H1 (cell line): Measurements from ENCODE around the gene MXD4. TPM values are rescaled to one million over a fixed set of nuclear protein-coding genes. Genes with fewer than 3 reads are reported as not detected.
A peak's percentile ranks its signal among the peaks of the same experiment; 100 is the strongest.

ENCODE experiments used
- CTCF ChIA-PET: fragments of 300-600 bp; sonication (Branson Sonifier 250); formaldehyde crosslinking; loops from one replicate; lab custom pipeline; 2021; ENCODE audit not compliant: partially characterized antibody; lab: Charles Lee
- POLR2A ChIA-PET: fragments of 300-600 bp; sonication (Branson Sonifier 250); formaldehyde crosslinking; loops from one replicate; lab custom pipeline; 2021; ENCODE audit warnings: inconsistent platforms; ENCODE audit not compliant: partially characterized antibody; lab: Charles Lee
- DNase-seq, 2 experiments: peaks; one replicate each; pipeline versions ENCODE4 v3.0.0 to v3.0.0-alpha.2; 2010 to 2022; ENCODE audit warnings: low spot score in 2 of 2, low read depth in 1 of 2, mixed read lengths in 1 of 2
- FAIRE-seq: peaks from 2 replicates; lab custom pipeline; 2011; peaks lifted over from hg19 to GRCh38; lab: Jason Lieb, UNC
- H2AFZ ChIP-seq: 2 replicates; pipeline ENCODE4 v1.8.1; 2012; ENCODE audit warnings: low read length, inconsistent platforms
- H2AK5ac ChIP-seq: 2 replicates; pipeline ENCODE4 v1.6.1; 2013; ENCODE audit warnings: low read depth, low read length
- H2BK120ac ChIP-seq: replicated peaks from 2 replicates; pipeline ENCODE3; 2013; ENCODE audit warnings: low read depth, low read length, inconsistent platforms
- H2BK12ac ChIP-seq: 2 replicates; pipeline ENCODE4 v1.6.1; 2013; ENCODE audit warnings: low read depth, low read length
- H2BK15ac ChIP-seq: 2 replicates; pipeline ENCODE4 v1.6.1; 2013; ENCODE audit warnings: low read length
- H2BK20ac ChIP-seq: 2 replicates; pipeline ENCODE4 v1.6.1; 2013; ENCODE audit warnings: low read length
- H2BK5ac ChIP-seq: 2 replicates; pipeline ENCODE4 v1.6.1; 2013; ENCODE audit warnings: low read depth, low read length
- H3K14ac ChIP-seq: 2 replicates; pipeline ENCODE4 v1.6.1; 2013; ENCODE audit warnings: inconsistent platforms; ENCODE audit not compliant: insufficient read length
- H3K18ac ChIP-seq: 2 replicates; pipeline ENCODE4 v1.6.1; 2013; ENCODE audit warnings: low read length; ENCODE audit errors: extremely low read depth
- H3K23ac ChIP-seq: 2 replicates; pipeline ENCODE4 v1.6.1; 2013; ENCODE audit warnings: inconsistent platforms; ENCODE audit not compliant: insufficient read length
- H3K23me2 ChIP-seq: 2 replicates; pipeline ENCODE4 v1.6.1; 2013; ENCODE audit warnings: low read depth, low read length
- H3K27ac ChIP-seq: 2 replicates; pipeline ENCODE4 v1.6.1; 2011; ENCODE audit warnings: low read depth, low read length, inconsistent platforms
- H3K27me3 ChIP-seq, 4 experiments: replicated peaks in 1 of 4; 1 replicate in 1 of 4; 2 replicates in 3 of 4; pipeline versions ENCODE4 v1.6.1 to v1.8.1; 2011 to 2013; ENCODE audit warnings: low read length in 3 of 4, mild to moderate bottlenecking in 3 of 4, inconsistent platforms in 2 of 4, mixed read lengths in 2 of 4, moderate library complexity in 1 of 4; ENCODE audit not compliant: control insufficient read depth in 3 of 4, insufficient read depth in 3 of 4; ENCODE audit errors: extremely low read depth in 1 of 4
- H3K36me3 ChIP-seq, 4 experiments: 2 replicates each; pipeline versions ENCODE4 v1.6.1 to v1.8.1; 2011 to 2013; ENCODE audit warnings: mild to moderate bottlenecking in 4 of 4, low read length in 3 of 4, moderate library complexity in 2 of 4, control low read depth in 1 of 4, inconsistent platforms in 1 of 4; ENCODE audit not compliant: insufficient read depth in 4 of 4, control insufficient read depth in 2 of 4
- H3K4ac ChIP-seq: replicated peaks from 2 replicates; pipeline ENCODE3; 2013; ENCODE audit warnings: low read length, low read depth, mixed read lengths, inconsistent platforms; ENCODE audit not compliant: insufficient read length
- H3K4me1 ChIP-seq, 4 experiments: replicated peaks in 1 of 4; 1 replicate in 1 of 4; 2 replicates in 3 of 4; pipeline versions ENCODE4 v1.6.1 to v1.8.1; 2011 to 2013; ENCODE audit warnings: low read length in 3 of 4, inconsistent platforms in 2 of 4, mixed read lengths in 1 of 4; ENCODE audit not compliant: insufficient read depth in 4 of 4, control insufficient read depth in 3 of 4
- H3K4me2 ChIP-seq, 2 experiments: 2 replicates each; pipeline versions ENCODE4 v1.6.1 to v1.8.1; 2011 to 2013; ENCODE audit warnings: low read depth in 2 of 2, low read length in 2 of 2, control low read depth in 1 of 2, inconsistent platforms in 1 of 2, mild to moderate bottlenecking in 1 of 2; ENCODE audit not compliant: insufficient read depth in 1 of 2
- H3K4me3 ChIP-seq, 4 experiments: fragments of 200-600, 300-600 bp in 1 of 4; sonication (generic), shearing (Covaris generic), sonication (Bioruptor Twin) in 1 of 4; 2 replicates each; pipeline versions ENCODE4 v1.5.1 to v1.8.1; 2011 to 2016; ENCODE audit warnings: low read length in 4 of 4, low read depth in 3 of 4, control low read depth in 2 of 4, inconsistent platforms in 2 of 4, mild to moderate bottlenecking in 2 of 4, mixed read lengths in 1 of 4, moderate library complexity in 1 of 4; ENCODE audit not compliant: insufficient read depth in 2 of 4; ENCODE audit errors: extremely low read depth in 1 of 4
- H3K56ac ChIP-seq: replicated peaks from 2 replicates; pipeline ENCODE3; 2013; ENCODE audit warnings: low read depth, mild to moderate bottlenecking, mixed read lengths, low read length, inconsistent platforms; ENCODE audit not compliant: insufficient read length
- H3K79me1 ChIP-seq: 2 replicates; pipeline ENCODE4 v1.6.1; 2013; ENCODE audit warnings: low read depth, low read length, control low read depth
- H3K79me2 ChIP-seq, 2 experiments: 2 replicates each; pipeline versions ENCODE4 v1.6.1 to v1.8.1; 2012 to 2013; ENCODE audit warnings: low read length in 2 of 2, mild to moderate bottlenecking in 2 of 2, inconsistent platforms in 1 of 2; ENCODE audit not compliant: insufficient read depth in 2 of 2, control insufficient read depth in 1 of 2
- H3K9ac ChIP-seq, 4 experiments: replicated peaks in 1 of 4; 1 replicate in 1 of 4; 2 replicates in 3 of 4; pipeline versions ENCODE4 v1.6.1 to v1.8.1; 2011 to 2013; ENCODE audit warnings: low read depth in 3 of 4, low read length in 3 of 4, control low read depth in 2 of 4, mild to moderate bottlenecking in 2 of 4, moderate library complexity in 2 of 4, inconsistent platforms in 1 of 4; ENCODE audit errors: extremely low read depth in 1 of 4
- H3K9me3 ChIP-seq, 2 experiments: 2 replicates each; pipeline versions ENCODE4 v1.6.1 to v1.8.1; 2012 to 2013; ENCODE audit warnings: mild to moderate bottlenecking in 2 of 2, moderate library complexity in 2 of 2, control low read depth in 1 of 2, inconsistent platforms in 1 of 2, low read depth in 1 of 2, low read length in 1 of 2, mixed read lengths in 1 of 2; ENCODE audit not compliant: insufficient read depth in 2 of 2
- H4K20me1 ChIP-seq, 2 experiments: replicated peaks in 1 of 2; 2 replicates each; pipeline versions ENCODE3 to v1.8.1; 2011 to 2013; ENCODE audit warnings: inconsistent platforms in 2 of 2, low read length in 2 of 2, mild to moderate bottlenecking in 1 of 2; ENCODE audit not compliant: insufficient read depth in 2 of 2, control insufficient read depth in 1 of 2
- H4K5ac ChIP-seq: 2 replicates; pipeline ENCODE4 v1.6.1; 2013; ENCODE audit warnings: low read length, low read depth, mixed read lengths, inconsistent platforms; ENCODE audit not compliant: insufficient read length
- H4K8ac ChIP-seq: 2 replicates; pipeline ENCODE4 v1.8.0; 2013; ENCODE audit warnings: mild to moderate bottlenecking, moderate library complexity, low read length, inconsistent platforms; ENCODE audit not compliant: insufficient read depth; ENCODE audit errors: extremely low read depth
- H4K91ac ChIP-seq: replicated peaks from 2 replicates; pipeline ENCODE3; 2013; ENCODE audit warnings: low read length, mixed read lengths, inconsistent platforms; ENCODE audit not compliant: insufficient read length
- CTCF ChIP-seq, 3 experiments: IDR thresholded peaks; 1 replicate in 2 of 3; 2 replicates in 1 of 3; pipeline versions ENCODE4 v1.5.1 to v1.6.1; 2011; ENCODE audit warnings: low read length in 3 of 3, mild to moderate bottlenecking in 3 of 3, inconsistent platforms in 2 of 3, low read depth in 1 of 3, moderate library complexity in 1 of 3; ENCODE audit not compliant: insufficient read depth in 1 of 3; ENCODE audit errors: control extremely low read depth in 1 of 3
- EZH2 ChIP-seq: fragments of 200-600 bp; sonication (generic); IDR thresholded peaks from 2 replicates; pipeline ENCODE4 v1.7.1; 2012; ENCODE audit warnings: low read depth, mild to moderate bottlenecking, moderate library complexity, low read length, inconsistent platforms; ENCODE audit not compliant: severe bottlenecking
- GTF2F1 ChIP-seq: IDR thresholded peaks from 2 replicates; pipeline ENCODE4 v1.6.1; 2012; ENCODE audit warnings: low read depth, low read length, improper control_type of control experiment, borderline replicate concordance
- MAFK ChIP-seq: IDR thresholded peaks from 2 replicates; pipeline ENCODE4 v1.6.1; 2012; ENCODE audit warnings: low read depth, mild to moderate bottlenecking, improper control_type of control experiment, low read length
- NRF1 ChIP-seq: IDR thresholded peaks from 2 replicates; pipeline ENCODE4 v1.6.1; 2011; ENCODE audit warnings: mild to moderate bottlenecking, low read depth, low read length, improper control_type of control experiment
- SAP30 ChIP-seq: fragments of 300-600 bp; sonication (generic); IDR thresholded peaks from 2 replicates; pipeline ENCODE4 v1.7.1; 2012; ENCODE audit warnings: low read length, moderate library complexity, mild to moderate bottlenecking, inconsistent platforms; ENCODE audit not compliant: insufficient read depth, insufficient replicate concordance
- TAF1 ChIP-seq: IDR thresholded peaks from 2 replicates; pipeline ENCODE4 v1.6.1; 2011; ENCODE audit warnings: mild to moderate bottlenecking, low read depth, low read length
- WGBS, 2 experiments: shearing (Covaris generic) in 1 of 2; methylation state at CpG; one replicate each; pipeline versions ENCODE4 v1.1.6 to v1.1.7; 2013 to 2015; ENCODE audit warnings: low lambda C conversion rate in 2 of 2, mixed read lengths in 2 of 2, inconsistent platforms in 1 of 2, low coverage in 1 of 2, missing lambda C conversion rate in 1 of 2; ENCODE audit not compliant: insufficient replicate concordance in 2 of 2, insufficient coverage in 1 of 2, insufficient read length in 1 of 2; ENCODE audit errors: extremely low coverage in 1 of 2, missing lambda C conversion rate in 1 of 2; 5-methylcytosine and 5-hydroxymethylcytosine counted together
- polyA plus RNA-seq, 7 experiments: library from polyadenylated mRNA; depleted of rRNA in 3 of 7; stranded (reverse) in 5 of 7; unstranded in 2 of 7; fragments of >200 nt in 5 of 7; fragments of 200-250 nt in 2 of 7; gene quantifications; 1 replicate in 5 of 7; 2 replicates in 1 of 7; 4 replicates in 1 of 7; pipeline versions ENCODE4 v1.2.1 to v1.2.3, GENCODE V29; 2011 to 2013; ENCODE audit warnings: missing spikeins in 2 of 7, mixed read lengths in 2 of 7
- total RNA-seq: library from RNA; stranded (reverse); fragmentation: NEBNext Ultra II Directional; extraction: Animal tissue kit (Norgen Biotek cat#: 25700); gene quantifications from 2 replicates; pipeline ENCODE4 v1.2.1, GENCODE V29; 2021

Gene MXD4
- total and polyA plus RNA-seq, 2 of the 8 experiments (the other 6 are each of a cell fraction or from before 2014, with no cell fraction given): 18.0 to 20.8 TPM

- no peak overlapping the region for H3K27ac ChIP-seq
- CTCF ChIA-PET: interaction anchor here (0.7 to 4.0 kb wide), 45 partner anchors 9 to 505 kb away, joined by 3 to 69 read pairs (median 5); partner anchors contain the start of genes HAUS3 and POLN
- H2BK5ac ChIP-seq: 0 out of 2 replicates have a peak overlapping the region, but pooled peaks have one; percentile 84
- H3K36me3 ChIP-seq: no peaks in the 10 kb centered on the region
- no peak overlapping the region for H4K8ac ChIP-seq
- no peak overlapping the region for H2BK15ac ChIP-seq
- no peak overlapping the region for H3K14ac ChIP-seq
- H3K27me3 ChIP-seq: no peaks in the 10 kb centered on the region
- H2BK120ac ChIP-seq: no peak overlapping the region
- no peak overlapping the region for H3K56ac ChIP-seq
- no peak overlapping the region for H4K91ac ChIP-seq
- H3K79me2 ChIP-seq: no peaks in the 10 kb centered on the region
- TF ChIP-seq EZH2 (no peak), TAF1 (no peak), SAP30 (no peak), MAFK (no peak), GTF2F1 (no peak), NRF1 (no peak), CTCF (IDR thresholded peaks at IDR 0.05; ENCODE audit: control extremely low read depth in 1 of 3, insufficient read depth in 1 of 3, low read depth in 1 of 3, low read length in 3 of 3) (no peak)
- no peak overlapping the region for H3K4me3 ChIP-seq
- no peaks in the 10 kb centered on the region for H3K23me2 ChIP-seq
- H3K9ac ChIP-seq: no peak overlapping the region
- H2AK5ac ChIP-seq: no peak overlapping the region
- peaks cover 1 to 5% of the 10 kb centered on the region in 2 experiments for H4K20me1 ChIP-seq
- H3K4me2 ChIP-seq: no peak overlapping the region
- WGBS, 2 experiments: 86% methylated on average over 6 of the region's 6 CpGs; no CpG with 5 or more reads in 1 of the 2 experiments
- POLR2A ChIA-PET: no interaction called here
- no peak overlapping the region for H4K5ac ChIP-seq
- H3K4ac ChIP-seq: no peak overlapping the region
- H2AFZ ChIP-seq: no peak overlapping the region
- H3K79me1 ChIP-seq: no peaks in the 10 kb centered on the region
- FAIRE-seq (no peak), DNase-seq (no peak)
- H3K23ac ChIP-seq: no peak overlapping the region
- H3K9me3 ChIP-seq: no peaks in the 10 kb centered on the region
- 0 out of 2 replicates have a peak overlapping the region, but pooled peaks have one; percentile 55 for H2BK12ac ChIP-seq
- no peak overlapping the region for H2BK20ac ChIP-seq
- peaks cover 10 to 37% (median 19%) of the 10 kb centered on the region in 4 experiments; a peak in 6 of 7 replicates for H3K4me1 ChIP-seq
- H3K18ac ChIP-seq: no peak overlapping the region
Measured at GRCh38 chr4:2219233-2219760, 42.6 kb downstream of the MXD4 start.
